Measurements from ENCODE around the gene ZNF669. TPM values are rescaled to one million over a fixed set of nuclear protein-coding genes. Genes with fewer than 3 reads are reported as not detected.

The ZNF669 gene
- total RNA-seq, result 9.8 and 14.5 TPM in 2 replicates

DNA sequence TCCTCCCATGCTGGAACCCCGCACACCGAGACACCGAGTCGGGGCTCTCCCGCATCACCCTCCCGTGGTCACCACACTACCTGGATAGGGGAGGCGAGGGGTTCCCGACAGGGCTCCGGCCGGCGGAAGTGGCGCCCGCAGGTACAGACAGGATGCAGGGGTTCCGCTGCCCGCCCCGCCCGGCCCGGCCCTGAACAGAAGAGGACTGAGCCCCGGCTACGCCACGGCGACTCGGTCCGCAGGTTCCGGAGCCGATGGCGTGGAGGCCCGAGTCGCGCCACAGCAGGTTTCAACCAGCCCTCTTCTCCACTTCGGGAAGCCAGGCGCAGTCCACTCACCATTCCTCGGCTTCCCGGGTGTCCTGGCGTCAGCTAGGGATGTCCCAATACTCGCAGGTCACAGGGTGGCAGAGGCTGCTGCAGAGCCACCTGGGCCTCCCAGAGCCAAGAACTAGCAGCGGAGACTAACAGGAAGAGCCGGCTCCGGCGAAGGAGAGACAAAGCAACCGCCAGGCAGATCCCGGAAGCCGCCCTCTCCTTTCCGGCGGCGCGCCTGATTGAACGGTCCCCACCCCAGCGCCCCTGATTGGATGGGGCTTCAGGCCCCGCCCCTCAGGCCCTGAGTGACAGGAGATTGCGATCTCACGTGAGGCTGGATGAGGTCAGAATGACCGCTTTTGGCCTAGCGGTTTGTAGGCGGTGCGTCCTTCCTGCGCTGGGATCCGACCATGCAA, at the start of gene ZNF669:
ZNF669 (minus strand) TSS at position 498 of the 733 bp plus-strand sequence; CDS start at position 341, 157 bp downstream.

GRCh38 chr1:247078258-247079140, 25.7 kb downstream of the ZNF669 start, which contains the start of gene ZNF670:
TSS of gene ZNF670 (minus strand) at chr1:247078811. CDS start at chr1:247078596, 215 bp downstream.

Other genes starting within 250 kb of the ZNF669 start
- 30.6 and 32.8 TPM in 2 replicates for gene AHCTF1, start 172.4 kb downstream of the ZNF669 start, total RNA-seq
- gene ZNF695, start 96.3 kb downstream of the ZNF669 start, total RNA-seq, result 0.20 and 0.50 TPM in 2 replicates
- gene ZNF670, start 25.5 kb downstream of the ZNF669 start, total RNA-seq, result 0.87 and 1.9 TPM in 2 replicates
- gene ZNF124, start 67.7 kb upstream of the ZNF669 start, total RNA-seq, result 6.9 and 9.1 TPM in 2 replicates
- not detected in 2 replicates for gene VN1R5, start 151.7 kb upstream of the ZNF669 start, total RNA-seq
- 24.3 and 37.9 TPM in 2 replicates for gene ZNF496, start 227.5 kb upstream of the ZNF669 start, total RNA-seq

Measured in cardiac ventricle fibroblast (primary cell).